ENCODE results near the gene CMTR2.

DNA sequence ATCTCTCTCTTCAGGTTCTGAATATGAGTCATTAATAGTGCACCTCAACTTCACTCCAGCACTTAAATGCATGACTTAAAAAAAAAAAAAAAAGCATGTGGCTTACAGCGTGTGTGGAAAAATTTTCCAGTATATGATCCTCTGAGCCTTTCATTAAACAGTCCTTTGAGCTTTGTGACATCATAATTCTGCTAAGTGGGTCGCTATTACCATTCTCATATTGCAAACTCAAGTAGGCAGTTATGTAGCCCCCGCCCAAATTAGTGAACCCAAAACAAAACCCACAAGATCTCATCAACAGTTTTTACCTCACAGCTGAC is 672 bp downstream of the CMTR2 start:
- TF ChIP-seq, protein P1, sequence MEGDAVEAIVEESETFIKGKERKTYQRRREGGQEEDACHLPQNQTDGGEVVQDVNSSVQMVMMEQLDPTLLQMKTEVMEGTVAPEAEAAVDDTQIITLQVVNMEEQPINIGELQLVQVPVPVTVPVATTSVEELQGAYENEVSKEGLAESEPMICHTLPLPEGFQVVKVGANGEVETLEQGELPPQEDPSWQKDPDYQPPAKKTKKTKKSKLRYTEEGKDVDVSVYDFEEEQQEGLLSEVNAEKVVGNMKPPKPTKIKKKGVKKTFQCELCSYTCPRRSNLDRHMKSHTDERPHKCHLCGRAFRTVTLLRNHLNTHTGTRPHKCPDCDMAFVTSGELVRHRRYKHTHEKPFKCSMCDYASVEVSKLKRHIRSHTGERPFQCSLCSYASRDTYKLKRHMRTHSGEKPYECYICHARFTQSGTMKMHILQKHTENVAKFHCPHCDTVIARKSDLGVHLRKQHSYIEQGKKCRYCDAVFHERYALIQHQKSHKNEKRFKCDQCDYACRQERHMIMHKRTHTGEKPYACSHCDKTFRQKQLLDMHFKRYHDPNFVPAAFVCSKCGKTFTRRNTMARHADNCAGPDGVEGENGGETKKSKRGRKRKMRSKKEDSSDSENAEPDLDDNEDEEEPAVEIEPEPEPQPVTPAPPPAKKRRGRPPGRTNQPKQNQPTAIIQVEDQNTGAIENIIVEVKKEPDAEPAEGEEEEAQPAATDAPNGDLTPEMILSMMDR (IDR thresholded peaks at IDR 0.05; ENCODE audit: insufficient read depth, low read length), result no peak
- TF ChIP-seq, protein P2, sequence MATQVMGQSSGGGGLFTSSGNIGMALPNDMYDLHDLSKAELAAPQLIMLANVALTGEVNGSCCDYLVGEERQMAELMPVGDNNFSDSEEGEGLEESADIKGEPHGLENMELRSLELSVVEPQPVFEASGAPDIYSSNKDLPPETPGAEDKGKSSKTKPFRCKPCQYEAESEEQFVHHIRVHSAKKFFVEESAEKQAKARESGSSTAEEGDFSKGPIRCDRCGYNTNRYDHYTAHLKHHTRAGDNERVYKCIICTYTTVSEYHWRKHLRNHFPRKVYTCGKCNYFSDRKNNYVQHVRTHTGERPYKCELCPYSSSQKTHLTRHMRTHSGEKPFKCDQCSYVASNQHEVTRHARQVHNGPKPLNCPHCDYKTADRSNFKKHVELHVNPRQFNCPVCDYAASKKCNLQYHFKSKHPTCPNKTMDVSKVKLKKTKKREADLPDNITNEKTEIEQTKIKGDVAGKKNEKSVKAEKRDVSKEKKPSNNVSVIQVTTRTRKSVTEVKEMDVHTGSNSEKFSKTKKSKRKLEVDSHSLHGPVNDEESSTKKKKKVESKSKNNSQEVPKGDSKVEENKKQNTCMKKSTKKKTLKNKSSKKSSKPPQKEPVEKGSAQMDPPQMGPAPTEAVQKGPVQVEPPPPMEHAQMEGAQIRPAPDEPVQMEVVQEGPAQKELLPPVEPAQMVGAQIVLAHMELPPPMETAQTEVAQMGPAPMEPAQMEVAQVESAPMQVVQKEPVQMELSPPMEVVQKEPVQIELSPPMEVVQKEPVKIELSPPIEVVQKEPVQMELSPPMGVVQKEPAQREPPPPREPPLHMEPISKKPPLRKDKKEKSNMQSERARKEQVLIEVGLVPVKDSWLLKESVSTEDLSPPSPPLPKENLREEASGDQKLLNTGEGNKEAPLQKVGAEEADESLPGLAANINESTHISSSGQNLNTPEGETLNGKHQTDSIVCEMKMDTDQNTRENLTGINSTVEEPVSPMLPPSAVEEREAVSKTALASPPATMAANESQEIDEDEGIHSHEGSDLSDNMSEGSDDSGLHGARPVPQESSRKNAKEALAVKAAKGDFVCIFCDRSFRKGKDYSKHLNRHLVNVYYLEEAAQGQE (IDR thresholded peaks at IDR 0.05; ENCODE audit: insufficient replicate concordance, low read depth), result no peak
- TF ChIP-seq SPI1 (IDR thresholded peaks at IDR 0.05; ENCODE audit: borderline replicate concordance, low read depth), result no peak
